ENCODE measurements around the gene GRM8.

GRM8 gene

GRCh38 chr7:127146746-127147536 lies 105.8 kb downstream of the GRM8 start:
- Histone ChIP-seq H2BK15ac (ENCODE audit: low read depth, poor library complexity, severe bottlenecking) (no peak overlapping the region), H3K14ac (ENCODE audit: low read length in 2 of 2) (no peak overlapping the region), H2BK5ac (ENCODE audit: low read depth, low read length, poor library complexity, severe bottlenecking) (no peak overlapping the region), H3K4me2 (ENCODE audit: low read length, poor library complexity, severe bottlenecking) (no peak overlapping the region), H3K23ac (ENCODE audit: low read length in 2 of 2) (no peak overlapping the region), H3K4me3 (ENCODE audit: insufficient read depth in 1 of 2, low read depth in 1 of 2, low read length in 2 of 2) (no peak overlapping the region), H2BK120ac (ENCODE audit: low read depth, low read length) (no peak overlapping the region), H2AFZ (ENCODE audit: low read depth, low read length) (no peak overlapping the region), H3K79me1 (replicated peaks; ENCODE audit: low read length, poor library complexity, severe bottlenecking) (no peaks in the 10 kb centered on the region), H3K4ac (ENCODE audit: low read depth in 1 of 2, low read length in 2 of 2) (no peak overlapping the region), H3K27me3 (ENCODE audit: control insufficient read depth in 1 of 2, insufficient read depth in 1 of 2, low read length in 2 of 2) (no peaks in the 10 kb centered on the region), H4K91ac (ENCODE audit: low read length) (no peak overlapping the region), H2BK12ac (ENCODE audit: low read length in 2 of 2) (no peak overlapping the region), H3K36me3 (ENCODE audit: control insufficient read depth in 1 of 2, insufficient read depth in 2 of 2, low read depth in 1 of 2, low read length in 2 of 2) (no peaks in the 10 kb centered on the region), H3K18ac (ENCODE audit: low read depth in 1 of 2, low read length in 2 of 2) (no peak overlapping the region), H4K8ac (ENCODE audit: low read length) (no peak overlapping the region), H3K9me3 (ENCODE audit: control insufficient read depth, low read length) (no peaks in the 10 kb centered on the region), H3K4me1 (ENCODE audit: control insufficient read depth, insufficient read depth, low read depth, low read length) (no peaks in the 10 kb centered on the region), H2AK5ac (ENCODE audit: low read length, severe bottlenecking) (no peak overlapping the region), H3K9ac (ENCODE audit: low read length) (no peak overlapping the region), H3K27ac (ENCODE audit: low read length, poor library complexity, severe bottlenecking) (no peak overlapping the region)
- 51% methylated on average over 2 of the region's 4 CpGs for WGBS
- DNase-seq = no peak

GRCh38 chr7:127137146-127137545 lies 115.6 kb downstream of the GRM8 start:
- Histone ChIP-seq H4K91ac (ENCODE audit: low read length) (no peak overlapping the region), H2BK120ac (ENCODE audit: low read depth, low read length) (no peak overlapping the region), H3K4me1 (ENCODE audit: control insufficient read depth, insufficient read depth, low read depth, low read length) (no peaks in the 10 kb centered on the region), H3K4ac (ENCODE audit: low read depth in 1 of 2, low read length in 2 of 2) (no peak overlapping the region), H3K9ac (ENCODE audit: low read length) (no peak overlapping the region), H2AFZ (ENCODE audit: low read depth, low read length) (no peak overlapping the region), H2BK15ac (ENCODE audit: low read depth, poor library complexity, severe bottlenecking) (no peak overlapping the region), H3K18ac (ENCODE audit: low read depth in 1 of 2, low read length in 2 of 2) (no peak overlapping the region), H3K36me3 (ENCODE audit: control insufficient read depth in 1 of 2, insufficient read depth in 2 of 2, low read depth in 1 of 2, low read length in 2 of 2) (no peaks in the 10 kb centered on the region), H3K9me3 (ENCODE audit: control insufficient read depth, low read length) (no peaks in the 10 kb centered on the region), H3K14ac (ENCODE audit: low read length in 2 of 2) (no peak overlapping the region), H2BK5ac (ENCODE audit: low read depth, low read length, poor library complexity, severe bottlenecking) (no peak overlapping the region), H4K8ac (ENCODE audit: low read length) (no peak overlapping the region), H2AK5ac (ENCODE audit: low read length, severe bottlenecking) (no peak overlapping the region), H3K27me3 (ENCODE audit: control insufficient read depth in 1 of 2, insufficient read depth in 1 of 2, low read length in 2 of 2) (no peaks in the 10 kb centered on the region), H3K79me1 (replicated peaks; ENCODE audit: low read length, poor library complexity, severe bottlenecking) (no peaks in the 10 kb centered on the region), H3K4me2 (ENCODE audit: low read length, poor library complexity, severe bottlenecking) (no peak overlapping the region), H3K23ac (ENCODE audit: low read length in 2 of 2) (no peak overlapping the region), H2BK12ac (ENCODE audit: low read length in 2 of 2) (no peak overlapping the region), H3K4me3 (ENCODE audit: insufficient read depth in 1 of 2, low read depth in 1 of 2, low read length in 2 of 2) (no peak overlapping the region), H3K27ac (ENCODE audit: low read length, poor library complexity, severe bottlenecking) (no peak overlapping the region)
- DNase-seq = no peak

GRCh38 chr7:127135871-127136485 lies 116.8 kb downstream of the GRM8 start:
- 67% methylated on average over 1 of the region's 2 CpGs for WGBS
- Histone ChIP-seq H2AK5ac (ENCODE audit: low read length, severe bottlenecking) (no peak overlapping the region), H3K9ac (ENCODE audit: low read length) (no peak overlapping the region), H3K4me3 (ENCODE audit: insufficient read depth in 1 of 2, low read depth in 1 of 2, low read length in 2 of 2) (no peak overlapping the region), H3K36me3 (ENCODE audit: control insufficient read depth in 1 of 2, insufficient read depth in 2 of 2, low read depth in 1 of 2, low read length in 2 of 2) (no peaks in the 10 kb centered on the region), H3K14ac (ENCODE audit: low read length in 2 of 2) (no peak overlapping the region), H4K8ac (ENCODE audit: low read length) (no peak overlapping the region), H3K4me1 (ENCODE audit: control insufficient read depth, insufficient read depth, low read depth, low read length) (no peaks in the 10 kb centered on the region), H2AFZ (ENCODE audit: low read depth, low read length) (no peak overlapping the region), H3K27me3 (ENCODE audit: control insufficient read depth in 1 of 2, insufficient read depth in 1 of 2, low read length in 2 of 2) (no peaks in the 10 kb centered on the region), H3K4me2 (ENCODE audit: low read length, poor library complexity, severe bottlenecking) (no peak overlapping the region), H3K27ac (ENCODE audit: low read length, poor library complexity, severe bottlenecking) (no peak overlapping the region), H2BK15ac (ENCODE audit: low read depth, poor library complexity, severe bottlenecking) (no peak overlapping the region), H4K91ac (ENCODE audit: low read length) (no peak overlapping the region), H2BK12ac (ENCODE audit: low read length in 2 of 2) (no peak overlapping the region), H3K18ac (ENCODE audit: low read depth in 1 of 2, low read length in 2 of 2) (no peak overlapping the region), H3K9me3 (ENCODE audit: control insufficient read depth, low read length) (no peaks in the 10 kb centered on the region), H2BK5ac (ENCODE audit: low read depth, low read length, poor library complexity, severe bottlenecking) (no peak overlapping the region), H2BK120ac (ENCODE audit: low read depth, low read length) (no peak overlapping the region), H3K4ac (ENCODE audit: low read depth in 1 of 2, low read length in 2 of 2) (no peak overlapping the region), H3K79me1 (replicated peaks; ENCODE audit: low read length, poor library complexity, severe bottlenecking) (no peaks in the 10 kb centered on the region), H3K23ac (ENCODE audit: low read length in 2 of 2) (no peak overlapping the region)
- DNase-seq = no peak

GRCh38 chr7:127123220-127123619 lies 129.5 kb downstream of the GRM8 start:
- Histone ChIP-seq H3K18ac (ENCODE audit: low read depth in 1 of 2, low read length in 2 of 2) (no peak overlapping the region), H2AK5ac (ENCODE audit: low read length, severe bottlenecking) (no peak overlapping the region), H3K79me1 (replicated peaks; ENCODE audit: low read length, poor library complexity, severe bottlenecking) (no peaks in the 10 kb centered on the region), H3K14ac (ENCODE audit: low read length in 2 of 2) (no peak overlapping the region), H2AFZ (ENCODE audit: low read depth, low read length) (no peak overlapping the region), H3K9ac (ENCODE audit: low read length) (no peak overlapping the region), H3K4me3 (ENCODE audit: insufficient read depth in 1 of 2, low read depth in 1 of 2, low read length in 2 of 2) (no peak overlapping the region), H4K8ac (ENCODE audit: low read length) (no peak overlapping the region), H3K4me2 (ENCODE audit: low read length, poor library complexity, severe bottlenecking) (no peak overlapping the region), H3K4ac (ENCODE audit: low read depth in 1 of 2, low read length in 2 of 2) (no peak overlapping the region), H3K23ac (ENCODE audit: low read length in 2 of 2) (no peak overlapping the region), H2BK15ac (ENCODE audit: low read depth, poor library complexity, severe bottlenecking) (no peak overlapping the region), H2BK120ac (ENCODE audit: low read depth, low read length) (no peak overlapping the region), H3K4me1 (ENCODE audit: control insufficient read depth, insufficient read depth, low read depth, low read length) (no peaks in the 10 kb centered on the region), H4K91ac (ENCODE audit: low read length) (no peak overlapping the region), H3K27me3 (ENCODE audit: control insufficient read depth in 1 of 2, insufficient read depth in 1 of 2, low read length in 2 of 2) (no peaks in the 10 kb centered on the region), H3K9me3 (ENCODE audit: control insufficient read depth, low read length) (no peaks in the 10 kb centered on the region), H3K27ac (ENCODE audit: low read length, poor library complexity, severe bottlenecking) (no peak overlapping the region), H2BK5ac (ENCODE audit: low read depth, low read length, poor library complexity, severe bottlenecking) (no peak overlapping the region), H2BK12ac (ENCODE audit: low read length in 2 of 2) (no peak overlapping the region), H3K36me3 (ENCODE audit: control insufficient read depth in 1 of 2, insufficient read depth in 2 of 2, low read depth in 1 of 2, low read length in 2 of 2) (no peaks in the 10 kb centered on the region)
- WGBS = 51% methylated on average over 4 of the region's 4 CpGs
- no peak for DNase-seq

Measured in mesenchymal stem cell (in vitro differentiated cells and primary cell).